ENCODE measurements around the gene TRH. TPM values are rescaled to one million over a fixed set of nuclear protein-coding genes. Genes with fewer than 3 reads are reported as not detected.

The TRH gene
- total and polyA plus RNA-seq, 9 of the 15 experiments (the other 6 are each of a cell fraction or from before 2014, with no cell fraction given): not detected

DNA sequence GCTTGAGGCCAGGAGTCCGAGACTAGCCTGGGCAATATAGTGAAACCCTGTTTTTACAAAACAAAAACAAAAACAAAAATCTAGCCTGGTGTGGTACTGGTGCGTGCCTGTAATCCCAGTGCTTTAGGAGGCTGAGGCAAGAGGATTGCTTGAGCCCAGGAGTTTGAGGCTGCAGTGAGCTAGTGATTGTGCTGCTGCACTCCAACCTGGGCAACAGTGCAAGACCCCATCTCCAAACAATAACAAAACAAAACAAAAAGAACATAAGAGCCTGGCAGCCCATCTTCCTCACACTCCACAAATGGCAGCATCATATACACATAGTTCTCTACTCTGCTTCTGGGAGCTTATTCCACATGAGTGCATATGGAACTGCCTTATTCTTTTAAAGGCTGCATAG, 2.2 kb upstream of the TRH start:
- ATAC-seq: no peak
- POLR2A ChIA-PET: no interaction called here
- H3K27me3 ChIP-seq (ENCODE audit: control insufficient read depth in 2 of 2, insufficient read depth in 2 of 2, low read length in 2 of 2): peaks cover 11 to 39% of the 10 kb centered on the region in 2 experiments; a peak in 4 of 5 replicates

GRCh38 chr3:129973853-129974563, 512 bp upstream of the TRH start:
- Histone ChIP-seq H3K4me3 (no peak overlapping the region), H3K27me3 (ENCODE audit: control insufficient read depth in 2 of 2, insufficient read depth in 2 of 2, low read length in 2 of 2) (peaks cover 11 to 45% of the 10 kb centered on the region in 2 experiments; a peak in 4 of 5 replicates), H3K4me1 (replicated peaks in 1 of 2; ENCODE audit: control insufficient read depth in 2 of 2, insufficient read depth in 2 of 2, low read length in 2 of 2) (peaks cover 0 to 11% of the 10 kb centered on the region in 2 experiments; a peak in 2 of 5 replicates), H3K9ac (ENCODE audit: insufficient read depth in 1 of 2, low read depth in 2 of 2, low read length in 2 of 2) (no peak overlapping the region), H3K27ac (ENCODE audit: extremely low read depth, low read depth, low read length) (no peak overlapping the region), H3K79me2 (ENCODE audit: control insufficient read depth, insufficient read depth, low read length) (no peaks in the 10 kb centered on the region), H3K36me3 (ENCODE audit: control insufficient read depth, insufficient read depth, low read length) (no peaks in the 10 kb centered on the region), H4K20me1 (replicated peaks; ENCODE audit: control insufficient read depth, insufficient read depth, low read length) (no peaks in the 10 kb centered on the region), H2AFZ (ENCODE audit: low read depth, low read length) (no peak overlapping the region), H3K4me2 (ENCODE audit: insufficient read depth, low read length) (no peak overlapping the region), H3K9me1 (ENCODE audit: control insufficient read depth, insufficient read depth, low read length) (no peaks in the 10 kb centered on the region), H3K9me3 (replicated peaks; ENCODE audit: control insufficient read depth, insufficient read depth, low read depth, low read length) (no peaks in the 10 kb centered on the region)
- FAIRE-seq (no peak), ATAC-seq (no peak), DNase-seq (ENCODE audit: extremely low read depth in 1 of 4, low spot score in 3 of 4) (no peak)
- in situ Hi-C loops (cut with MboI) (no loop called here), intact Hi-C loops (cut with micrococcal nuclease) (no loop called here)
- no peak for TF ChIP-seq HIVEP1 (CRISPR knock-in tag; IDR thresholded peaks at IDR 0.05)
- TF ChIP-seq CEBPB (tag; IDR thresholded peaks at IDR 0.05): no peak
- TF ChIP-seq ZNF23 (CRISPR knock-in tag; IDR thresholded peaks at IDR 0.05): no peak
- TF ChIP-seq CHD4 (IDR thresholded peaks at IDR 0.05; ENCODE audit: insufficient read depth, insufficient replicate concordance, low read depth, low read length, poor library complexity, severe bottlenecking): no peak
- TF ChIP-seq ZNF830 (CRISPR knock-in tag; IDR thresholded peaks at IDR 0.05): no peak
- TF ChIP-seq BMI1 (IDR thresholded peaks at IDR 0.05; ENCODE audit: low read length): no peak
- BruUV-seq (replicated peaks): no TSS peak
- ChIA-PET CTCF (ENCODE audit: low intra/inter-chr PET ratio) (no interaction called here), POLR2A (no interaction called here)
- WGBS (ENCODE audit: insufficient coverage, low coverage, missing lambda C conversion rate): 39% methylated on average over 19 of the region's 39 CpGs

More for the DNA sequence above, 2.2 kb upstream of the TRH start:
- in situ Hi-C loops (cut with MboI): no loop called here
- no peaks in the 10 kb centered on the region for H3K79me2 ChIP-seq (ENCODE audit: control insufficient read depth, insufficient read depth, low read length)
- no peak overlapping the region for H3K4me3 ChIP-seq
- no peaks in the 10 kb centered on the region for H4K20me1 ChIP-seq (replicated peaks; ENCODE audit: control insufficient read depth, insufficient read depth, low read length)
- H3K9me3 ChIP-seq (replicated peaks; ENCODE audit: control insufficient read depth, insufficient read depth, low read depth, low read length): no peaks in the 10 kb centered on the region
- CTCF ChIA-PET (ENCODE audit: low intra/inter-chr PET ratio): no interaction called here
- H3K4me2 ChIP-seq (ENCODE audit: insufficient read depth, low read length): no peak overlapping the region
- TF ChIP-seq PHF8 (IDR thresholded peaks at IDR 0.05; ENCODE audit: borderline replicate concordance, low read length) (no peak), MEF2A (IDR thresholded peaks at IDR 0.05; ENCODE audit: control insufficient read depth, low read depth, low read length) (no peak), PTRF (tag; IDR thresholded peaks at IDR 0.05) (no peak), SMARCB1 (IDR thresholded peaks at IDR 0.05; ENCODE audit: insufficient read length, low read depth) (no peak), POLR2AphosphoS2 (IDR thresholded peaks at IDR 0.05; ENCODE audit: low read length) (no peak)
- H3K4me1 ChIP-seq (replicated peaks in 1 of 2; ENCODE audit: control insufficient read depth in 2 of 2, insufficient read depth in 2 of 2, low read length in 2 of 2): peaks cover 0 to 11% of the 10 kb centered on the region in 2 experiments; a peak in 2 of 5 replicates
- no peaks in the 10 kb centered on the region for H3K36me3 ChIP-seq (ENCODE audit: control insufficient read depth, insufficient read depth, low read length)
- DNase-seq (ENCODE audit: extremely low read depth in 1 of 4, low spot score in 3 of 4) (no peak), FAIRE-seq (no peak)
- H2AFZ ChIP-seq (ENCODE audit: low read depth, low read length): no peak overlapping the region
- BruUV-seq (replicated peaks): no TSS peak
- WGBS (ENCODE audit: insufficient coverage, low coverage, missing lambda C conversion rate): 11% methylated on average over 2 of the region's 2 CpGs
- H3K9ac ChIP-seq (ENCODE audit: insufficient read depth in 1 of 2, low read depth in 2 of 2, low read length in 2 of 2): no peak overlapping the region
- H3K9me1 ChIP-seq (ENCODE audit: control insufficient read depth, insufficient read depth, low read length): no peaks in the 10 kb centered on the region
- intact Hi-C loops (cut with micrococcal nuclease): no loop called here
- H3K27ac ChIP-seq (ENCODE audit: extremely low read depth, low read depth, low read length): no peak overlapping the region

Measured in K562 (cell line).